Upper lobe of left lung (tissue), 6 donors: ENCODE results near the gene CABYR. TPM values are rescaled to one million over a fixed set of nuclear protein-coding genes. Genes with fewer than 3 reads are reported as not detected.
A peak's percentile ranks its signal among the peaks of the same experiment; 100 is the strongest.

Source experiments
- ATAC-seq, 2 donors: fragments of 200-7000 bp; cut with Tn5 transposase; one replicate each; pipeline ENCODE4 v1.9.1; 2022; ENCODE audit warnings: mild to moderate bottlenecking in 2 of 2, moderate library complexity in 2 of 2; ENCODE audit not compliant: low FRiP score in 2 of 2
- DNase-seq, 2 donors: peaks; one replicate each; pipeline ENCODE4 v3.0.0-alpha.2; 2019 to 2020
- H3K27ac ChIP-seq, 4 donors: fragments of 200-600 bp; sonication (generic); one replicate each; pipeline ENCODE4 v1.5.1; 2016 to 2019
- H3K27me3 ChIP-seq, 4 donors: fragments of 200-600 bp; sonication (generic); one replicate each; pipeline ENCODE4 v1.5.1; 2017 to 2019
- H3K36me3 ChIP-seq, 4 donors: fragments of 200-600 bp; sonication (generic); one replicate each; pipeline ENCODE4 v1.5.1; 2016 to 2019
- H3K4me1 ChIP-seq, 4 donors: fragments of 200-600 bp; sonication (generic); one replicate each; pipeline ENCODE4 v1.5.1; 2018 to 2019
- H3K4me3 ChIP-seq, 4 donors: fragments of 200-600 bp; sonication (generic); one replicate each; pipeline ENCODE4 v1.5.1; 2017 to 2019; ENCODE audit warnings: mild to moderate bottlenecking in 2 of 4, moderate library complexity in 1 of 4
- H3K9me3 ChIP-seq, 4 donors: fragments of 200-600 bp; sonication (generic); one replicate each; pipeline ENCODE4 v1.5.1; 2018 to 2019
- CTCF ChIP-seq, 6 experiments: fragments of 450-650 bp in 4 of 6; fragments of 200-600 bp in 2 of 6; sonication (generic) in 2 of 6; IDR thresholded peaks; one replicate each; pipeline ENCODE4 v1.5.1; 2016 to 2019; ENCODE audit warnings: antibody characterized with exemption in 6 of 6
- EP300 ChIP-seq, 4 donors: sonication (generic); formaldehyde crosslinking; IDR thresholded peaks; one replicate each; pipeline ENCODE4 v1.5.1; 2017; ENCODE audit warnings: antibody characterized with exemption in 4 of 4, control low read depth in 2 of 4
- POLR2A ChIP-seq, 4 donors: fragments of 450-650 bp; IDR thresholded peaks; one replicate each; pipeline ENCODE4 v1.5.1; 2016 to 2017; ENCODE audit warnings: antibody characterized with exemption in 4 of 4, mild to moderate bottlenecking in 2 of 4
- POLR2AphosphoS5 ChIP-seq, 2 donors: sonication (generic); formaldehyde crosslinking; IDR thresholded peaks; one replicate each; pipeline ENCODE4 v1.5.1; 2017; ENCODE audit warnings: antibody characterized with exemption in 2 of 2
- WGBS, 2 donors: methylation state at CpG; one replicate each; pipeline ENCODE4 v1.1.5; 2017 to 2018; 5-methylcytosine and 5-hydroxymethylcytosine counted together
- total RNA-seq, 6 donors: library from RNA; depleted of rRNA in 4 of 6; stranded (reverse); fragments of >200 nt in 4 of 6; gene quantifications; one replicate each; pipeline versions ENCODE4 v1.1.0 to v1.2.1, GENCODE V29; 2016 to 2021
- donor health status: DM: no; HTN: no; CAD: no; lungs with moderate emphysema.
- donor health status: DM: no; HTN: yes; CAD: no; lungs with severe emphysema.

The CABYR gene
- total RNA-seq, 6 donors from 2014 or later, result 0.51 to 3.1 (median 2.1) TPM; not detected in 2

- H3K4me3 ChIP-seq, result no peak overlapping the region
- H3K4me1 ChIP-seq, result peaks cover 0 to 4% (median 1%) of the 10 kb centered on the region in 4 donors
- H3K36me3 ChIP-seq, result no peaks in the 10 kb centered on the region
- no peaks in the 10 kb centered on the region for H3K9me3 ChIP-seq
- 44 to 55% methylated on average over 2 of the region's 2 CpGs for WGBS, 2 donors
- no peak for DNase-seq
- ATAC-seq, result no peak
- H3K27ac ChIP-seq, result peak overlapping the region in 1 of 4 donors; percentile 25
- TF ChIP-seq EP300 (IDR thresholded peaks at IDR 0.05), result no peak
- no peak for TF ChIP-seq POLR2A (IDR thresholded peaks at IDR 0.05)
- TF ChIP-seq CTCF (IDR thresholded peaks at IDR 0.05), result no peak
- no peak for TF ChIP-seq POLR2AphosphoS5 (IDR thresholded peaks at IDR 0.05)
- H3K27me3 ChIP-seq, result no peaks in the 10 kb centered on the region
Measured at GRCh38 chr18:24115628-24116027, 23.2 kb upstream of the CABYR start.

GRCh38 chr18:24118750-24119577, 19.9 kb upstream of the CABYR start:
- TF ChIP-seq EP300 (IDR thresholded peaks at IDR 0.05), result no peak
- peak; percentile 71 to 90 (median 86) for TF ChIP-seq CTCF (IDR thresholded peaks at IDR 0.05)
- no peak for TF ChIP-seq POLR2A (IDR thresholded peaks at IDR 0.05)
- Histone ChIP-seq H3K27ac (no peak overlapping the region), H3K9me3 (no peaks in the 10 kb centered on the region), H3K27me3 (no peaks in the 10 kb centered on the region), H3K36me3 (peaks cover 0 to 5% (median 2%) of the 10 kb centered on the region in 4 donors), H3K4me1 (peaks cover 0 to 4% (median 1%) of the 10 kb centered on the region in 4 donors), H3K4me3 (no peak overlapping the region)
- ATAC-seq (peak; percentile 87 to 91), DNase-seq (peak in 1 of 2 donors; percentile 77)
- 52 to 60% methylated on average over 8 of the region's 8 CpGs for WGBS, 2 donors

- peaks cover 0 to 6% (median 2%) of the 10 kb centered on the region in 4 donors for H3K36me3 ChIP-seq
- H3K27ac ChIP-seq, result no peak overlapping the region
- no peak for ATAC-seq
- WGBS, 2 donors, result 97 to 98% methylated on average over 4 of the region's 4 CpGs
- no peak for DNase-seq
- no peaks in the 10 kb centered on the region for H3K27me3 ChIP-seq
- H3K9me3 ChIP-seq, result no peaks in the 10 kb centered on the region
- TF ChIP-seq POLR2AphosphoS5 (IDR thresholded peaks at IDR 0.05) (no peak), POLR2A (IDR thresholded peaks at IDR 0.05) (no peak)
- H3K4me3 ChIP-seq, result no peak overlapping the region
- H3K4me1 ChIP-seq, result peaks cover 0 to 4% (median under 1%) of the 10 kb centered on the region in 4 donors
Measured at GRCh38 chr18:24120676-24121075, 18.2 kb upstream of the CABYR start.

GRCh38 chr18:24121625-24122024, 17.2 kb upstream of the CABYR start:
- peaks cover 0 to 4% (median 0%) of the 10 kb centered on the region in 4 donors for H3K4me1 ChIP-seq
- no peak overlapping the region for H3K4me3 ChIP-seq
- TF ChIP-seq POLR2AphosphoS5 (IDR thresholded peaks at IDR 0.05) (no peak), CTCF (IDR thresholded peaks at IDR 0.05) (no peak), EP300 (IDR thresholded peaks at IDR 0.05) (no peak), POLR2A (IDR thresholded peaks at IDR 0.05) (no peak)
- no peak for DNase-seq
- H3K9me3 ChIP-seq, result no peaks in the 10 kb centered on the region
- H3K27ac ChIP-seq, result no peak overlapping the region
- no peaks in the 10 kb centered on the region for H3K27me3 ChIP-seq
- no peak for ATAC-seq
- H3K36me3 ChIP-seq, result peaks cover 0 to 6% (median 2%) of the 10 kb centered on the region in 4 donors
- 86 to 87% methylated on average over 2 of the region's 2 CpGs for WGBS, 2 donors

GRCh38 chr18:24126155-24126961, 12.5 kb upstream of the CABYR start:
- ATAC-seq, result no peak
- Histone ChIP-seq H3K9me3 (no peaks in the 10 kb centered on the region), H3K36me3 (peaks cover 0 to 17% (median 2%) of the 10 kb centered on the region in 4 donors), H3K27ac (no peak overlapping the region), H3K4me1 (no peaks in the 10 kb centered on the region), H3K4me3 (no peak overlapping the region), H3K27me3 (no peaks in the 10 kb centered on the region)
- no peak for TF ChIP-seq CTCF (IDR thresholded peaks at IDR 0.05)
- no peak for TF ChIP-seq POLR2AphosphoS5 (IDR thresholded peaks at IDR 0.05)
- no peak for TF ChIP-seq EP300 (IDR thresholded peaks at IDR 0.05)
- no peak for TF ChIP-seq POLR2A (IDR thresholded peaks at IDR 0.05)
- WGBS, 2 donors, result 46 to 55% methylated on average over 3 of the region's 3 CpGs
- peak in 1 of 2 donors; percentile 63 for DNase-seq
